ENCODE data around the gene MYH11. TPM values are rescaled to one million over a fixed set of nuclear protein-coding genes. Genes with fewer than 3 reads are reported as not detected.

MYH11 gene
- total RNA-seq, 4 donors from 2014 or later: 19.5 to 63.2 (median 24.6) TPM

DNA sequence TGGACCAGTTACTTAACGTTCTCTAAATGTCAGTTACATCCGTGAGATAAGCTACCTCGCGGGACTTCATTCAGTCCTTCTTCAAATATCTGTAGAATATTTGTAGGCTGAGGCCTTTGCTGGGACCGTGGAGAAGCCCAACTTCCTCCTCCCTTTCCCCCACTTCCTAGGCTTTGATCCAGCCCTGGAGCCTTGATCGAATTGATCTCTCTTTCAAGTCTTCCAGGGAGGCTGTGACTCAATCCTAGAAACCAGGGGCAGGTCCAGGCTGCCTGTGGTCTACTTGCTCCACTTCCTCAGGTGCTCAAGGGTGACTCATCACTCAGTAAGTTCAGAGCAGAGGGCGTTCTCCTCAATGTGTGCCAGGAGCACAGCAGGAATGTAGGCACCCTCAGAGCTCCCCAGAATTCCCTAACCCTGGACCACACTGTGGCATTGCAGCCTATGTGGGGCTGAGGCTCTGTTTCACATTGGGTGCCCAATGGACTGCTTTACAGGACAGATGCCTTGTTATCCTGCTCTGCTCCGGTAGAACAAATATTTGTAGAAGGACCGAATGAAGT is 42.8 kb upstream of the MYH11 start:
- Histone ChIP-seq H3K4me1 (peaks cover 6 to 7% of the 10 kb centered on the region in 2 donors), H3K27ac (peak overlapping the region in 1 of 3 donors; percentile 58), H3K36me3 (no peaks in the 10 kb centered on the region), H3K4me3 (replicated peaks in 1 of 3) (no peak overlapping the region), H3K9me3 (no peaks in the 10 kb centered on the region), H3K27me3 (no peaks in the 10 kb centered on the region)
- peak; percentile 76 to 79 for DNase-seq
- intact Hi-C loops (cut with DNase I): loop anchor here (10.0 kb wide), 1 partner anchor 45 kb away; the partner anchor contains the start of gene ABCC1
- TF ChIP-seq, protein P1, sequence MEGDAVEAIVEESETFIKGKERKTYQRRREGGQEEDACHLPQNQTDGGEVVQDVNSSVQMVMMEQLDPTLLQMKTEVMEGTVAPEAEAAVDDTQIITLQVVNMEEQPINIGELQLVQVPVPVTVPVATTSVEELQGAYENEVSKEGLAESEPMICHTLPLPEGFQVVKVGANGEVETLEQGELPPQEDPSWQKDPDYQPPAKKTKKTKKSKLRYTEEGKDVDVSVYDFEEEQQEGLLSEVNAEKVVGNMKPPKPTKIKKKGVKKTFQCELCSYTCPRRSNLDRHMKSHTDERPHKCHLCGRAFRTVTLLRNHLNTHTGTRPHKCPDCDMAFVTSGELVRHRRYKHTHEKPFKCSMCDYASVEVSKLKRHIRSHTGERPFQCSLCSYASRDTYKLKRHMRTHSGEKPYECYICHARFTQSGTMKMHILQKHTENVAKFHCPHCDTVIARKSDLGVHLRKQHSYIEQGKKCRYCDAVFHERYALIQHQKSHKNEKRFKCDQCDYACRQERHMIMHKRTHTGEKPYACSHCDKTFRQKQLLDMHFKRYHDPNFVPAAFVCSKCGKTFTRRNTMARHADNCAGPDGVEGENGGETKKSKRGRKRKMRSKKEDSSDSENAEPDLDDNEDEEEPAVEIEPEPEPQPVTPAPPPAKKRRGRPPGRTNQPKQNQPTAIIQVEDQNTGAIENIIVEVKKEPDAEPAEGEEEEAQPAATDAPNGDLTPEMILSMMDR (IDR thresholded peaks at IDR 0.05): no peak
- TF ChIP-seq POLR2A (IDR thresholded peaks at IDR 0.05): no peak
- WGBS, 2 donors: 51 to 58% methylated on average over 9 of the region's 9 CpGs

DNA sequence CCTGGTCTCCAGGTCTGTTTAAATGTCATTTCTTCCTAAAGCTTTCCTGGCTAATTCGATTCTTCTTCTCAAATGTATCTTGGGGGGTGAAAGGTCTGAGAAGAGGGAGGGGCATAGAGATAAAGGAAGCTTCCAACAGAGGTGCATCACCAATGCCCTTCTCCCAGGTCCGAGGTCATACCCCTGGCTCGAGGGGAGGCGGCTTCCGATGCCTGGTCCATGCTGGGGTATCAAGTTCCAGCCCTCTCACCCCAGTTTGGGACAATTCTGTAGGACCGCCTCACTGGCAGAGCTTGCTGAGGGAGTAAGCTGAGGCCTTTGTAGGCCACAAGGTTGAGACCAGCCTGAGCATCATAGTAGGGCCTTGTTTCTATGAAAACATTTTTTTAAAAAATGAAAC is 41.8 kb upstream of the MYH11 start:
- peaks cover 6 to 7% of the 10 kb centered on the region in 2 donors for H3K4me1 ChIP-seq
- intact Hi-C loops (cut with DNase I): loop anchor here (10.0 kb wide), 1 partner anchor 46 kb away; the partner anchor contains the start of gene ABCC1
- H3K36me3 ChIP-seq: no peaks in the 10 kb centered on the region
- no peak overlapping the region for H3K4me3 ChIP-seq (replicated peaks in 1 of 3)
- 96 to 98% methylated on average over 6 of the region's 6 CpGs for WGBS, 2 donors
- no peak overlapping the region for H3K27ac ChIP-seq
- no peak for DNase-seq
- no peak for TF ChIP-seq POLR2A (IDR thresholded peaks at IDR 0.05)
- TF ChIP-seq, protein P1 (IDR thresholded peaks at IDR 0.05): no peak
- no peaks in the 10 kb centered on the region for H3K9me3 ChIP-seq
- no peaks in the 10 kb centered on the region for H3K27me3 ChIP-seq

DNA sequence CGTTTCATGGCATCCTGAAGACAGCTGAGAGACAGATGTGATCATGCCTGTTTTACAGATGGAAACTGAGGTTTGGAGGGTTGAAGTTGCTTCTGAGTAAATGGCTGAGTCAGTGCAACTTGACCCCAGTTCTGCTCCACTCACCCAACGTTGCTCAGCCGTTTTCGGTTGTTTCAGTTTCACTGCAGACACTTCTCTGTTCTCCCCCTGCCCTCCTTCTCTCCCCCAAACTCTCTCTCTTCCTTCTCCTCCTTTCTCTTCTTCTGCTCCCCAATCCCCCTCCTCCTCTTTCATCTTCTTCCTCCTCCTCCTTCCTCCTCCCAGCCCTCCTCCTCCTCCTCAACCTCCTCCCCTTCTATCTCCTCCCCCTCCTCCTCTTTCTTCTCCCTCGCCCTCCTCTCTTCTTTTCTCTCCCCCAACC is 41.0 kb upstream of the MYH11 start:
- intact Hi-C loops (cut with DNase I): loop anchor here (10.0 kb wide), 1 partner anchor 47 kb away; the partner anchor contains the start of gene ABCC1

DNA sequence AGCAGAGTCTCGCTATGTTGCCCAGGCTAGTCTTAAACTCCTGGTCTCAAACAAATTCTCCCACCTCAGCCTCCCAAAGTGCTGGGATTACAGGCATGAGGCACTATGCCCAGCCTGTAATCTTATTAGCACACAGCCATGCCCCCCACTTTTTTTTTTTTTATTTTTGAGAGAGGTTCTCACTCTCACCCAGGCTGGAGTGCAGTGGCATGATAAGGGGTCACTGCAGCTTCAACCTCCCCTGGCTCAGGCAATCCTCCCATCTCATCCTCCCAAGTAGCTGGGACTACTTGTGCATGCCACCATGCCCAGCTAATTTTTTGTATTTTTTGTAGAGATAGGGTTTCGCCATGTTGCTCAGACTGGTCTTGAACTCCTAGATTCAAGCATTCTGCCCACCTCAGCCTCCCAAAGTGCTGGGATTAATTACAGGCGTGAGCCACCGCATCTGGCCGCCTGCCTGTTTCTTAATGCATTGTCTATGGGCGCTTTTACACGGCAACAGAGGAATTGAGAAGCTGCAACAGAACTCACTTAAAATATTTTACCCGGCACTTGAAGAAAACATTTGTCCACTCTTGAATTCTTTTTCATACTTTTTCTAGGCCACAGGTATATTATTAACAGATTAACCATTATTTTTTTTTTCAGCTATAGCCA is 40.4 kb upstream of the MYH11 start:
- no peak for DNase-seq
- no peak overlapping the region for H3K4me3 ChIP-seq (replicated peaks in 1 of 3)
- peaks cover 6 to 7% of the 10 kb centered on the region in 2 donors for H3K4me1 ChIP-seq
- no peaks in the 10 kb centered on the region for H3K9me3 ChIP-seq
- TF ChIP-seq POLR2A (IDR thresholded peaks at IDR 0.05): no peak
- TF ChIP-seq, protein P1 (IDR thresholded peaks at IDR 0.05): no peak
- 92 to 94% methylated on average over 8 of the region's 8 CpGs for WGBS, 2 donors
- H3K27me3 ChIP-seq: no peaks in the 10 kb centered on the region
- no peak overlapping the region for H3K27ac ChIP-seq
- no peaks in the 10 kb centered on the region for H3K36me3 ChIP-seq
- intact Hi-C loops (cut with DNase I): loop anchor here (10.0 kb wide), 1 partner anchor 48 kb away; the partner anchor contains the start of gene ABCC1

More for the DNA sequence above, 41.0 kb upstream of the MYH11 start:
- Histone ChIP-seq H3K4me1 (peaks cover 6 to 7% of the 10 kb centered on the region in 2 donors), H3K4me3 (replicated peaks in 1 of 3) (no peak overlapping the region), H3K9me3 (no peaks in the 10 kb centered on the region), H3K27ac (no peak overlapping the region), H3K36me3 (no peaks in the 10 kb centered on the region), H3K27me3 (no peaks in the 10 kb centered on the region)
- no peak for TF ChIP-seq POLR2A (IDR thresholded peaks at IDR 0.05)
- TF ChIP-seq, protein P1 (IDR thresholded peaks at IDR 0.05): no peak
- 54 to 59% methylated on average over 5 of the region's 5 CpGs for WGBS, 2 donors
- DNase-seq: no peak

Measured in thyroid gland (tissue), 4 donors.